HG03175 (cell line): ENCODE results near the gene MTA1.

Source experiments
- ATAC-seq: cut with Tn5 transposase; IDR thresholded peaks from one replicate; pipeline ENCODE4 v1.9.1; 2021; ENCODE audit warnings: mild to moderate bottlenecking, moderate library complexity; ENCODE audit not compliant: unreplicated experiment

The MTA1 gene

GRCh38 chr14:105508601-105509000, 89.0 kb downstream of the MTA1 start:
- ATAC-seq = no peak

DNA sequence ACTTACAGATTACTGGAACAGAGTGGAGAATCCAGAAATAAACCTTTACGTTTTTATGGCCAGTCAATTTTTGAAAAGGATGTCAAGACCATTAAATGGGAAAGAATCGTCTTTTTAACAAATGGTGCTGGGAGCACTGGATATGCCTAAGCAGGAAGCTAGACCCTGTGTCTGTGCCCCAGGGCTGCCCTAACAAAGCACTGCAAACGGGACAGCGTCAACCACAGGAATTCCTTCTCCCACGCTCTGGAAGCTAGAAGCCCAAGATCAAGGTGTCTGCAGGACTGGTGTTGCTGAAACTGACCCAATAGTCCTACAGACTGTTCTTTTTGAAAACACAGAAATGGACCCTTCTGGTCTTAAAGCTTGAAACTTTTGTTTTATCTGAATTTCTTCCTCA, 97.5 kb downstream of the MTA1 start:
- ATAC-seq = no peak

GRCh38 chr14:105519946-105520698, 100.5 kb downstream of the MTA1 start:
- no peak for ATAC-seq
